Upper lobe of left lung (tissue), 4 donors: ENCODE measurements around the gene MBNL2.

Source experiments
- CTCF ChIP-seq, 6 experiments: fragments of 450-650 bp in 4 of 6; fragments of 200-600 bp in 2 of 6; sonication (generic) in 2 of 6; IDR thresholded peaks; one replicate each; pipeline ENCODE4 v1.5.1; 2016 to 2019; ENCODE audit warnings: antibody characterized with exemption in 6 of 6
- POLR2AphosphoS5 ChIP-seq, 2 donors: sonication (generic); formaldehyde crosslinking; IDR thresholded peaks; one replicate each; pipeline ENCODE4 v1.5.1; 2017; ENCODE audit warnings: antibody characterized with exemption in 2 of 2

GRCh38 chr13:97185751-97186150 lies 36.4 kb upstream of the MBNL2 start:
- TF ChIP-seq CTCF (IDR thresholded peaks at IDR 0.05) (no peak), POLR2AphosphoS5 (IDR thresholded peaks at IDR 0.05) (no peak)
